ENCODE data around the gene MEGF6. TPM values are rescaled to one million over a fixed set of nuclear protein-coding genes. Genes with fewer than 3 reads are reported as not detected.
A peak's percentile ranks its signal among the peaks of the same experiment; 100 is the strongest.

The MEGF6 gene
- total RNA-seq, 2 donors from 2014 or later = 22.4 to 24.9 TPM

DNA sequence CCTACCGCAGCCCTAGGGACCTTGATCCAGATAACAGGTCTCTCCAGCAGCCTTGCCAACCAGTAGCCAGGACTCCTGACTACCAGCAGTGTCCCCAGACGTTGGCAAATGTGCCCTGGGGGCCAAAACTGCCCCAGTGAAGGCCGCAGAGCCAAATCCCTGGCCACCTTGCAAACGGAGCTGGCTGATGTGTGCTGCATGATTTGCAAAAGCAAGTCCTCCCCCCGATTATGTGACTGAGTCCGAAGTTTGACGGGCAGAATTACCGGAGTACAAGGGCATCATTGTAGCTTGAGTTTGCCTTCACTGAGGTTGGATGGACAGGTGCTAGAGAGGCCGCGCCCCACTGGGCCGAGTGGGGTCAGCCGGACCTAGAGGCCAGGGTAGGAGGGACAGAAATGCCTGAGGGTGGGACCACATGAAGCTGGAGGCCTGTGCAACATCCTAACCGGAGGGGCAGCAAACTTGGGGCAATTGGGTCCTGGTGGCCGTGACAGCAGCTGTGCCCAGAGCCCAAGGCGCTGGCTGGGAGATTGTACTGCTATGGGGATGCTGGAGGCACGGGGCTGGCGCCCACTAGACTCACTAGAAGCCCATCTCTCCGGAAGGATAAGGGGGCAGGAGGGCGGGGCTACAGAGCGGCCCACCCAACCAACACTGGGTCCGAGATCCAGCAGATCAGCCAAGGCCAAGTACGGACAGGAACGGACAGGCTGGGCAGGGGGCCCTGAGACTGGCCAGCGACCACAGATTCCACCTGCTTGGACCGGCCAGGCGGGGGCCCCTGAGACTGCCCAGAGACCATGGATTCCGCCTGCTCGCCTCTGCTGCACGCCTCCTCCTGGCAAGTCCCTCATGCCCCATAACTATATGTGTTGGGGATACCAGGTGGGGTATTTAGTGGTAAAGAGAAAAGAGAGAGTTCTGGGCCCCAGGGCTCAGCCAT, 154.1 kb downstream of the MEGF6 start:
- intact Hi-C loops (cut with DNase I) = no loop called here
- peak overlapping the region in 2 of 4 donors; percentile 16 to 30 for H3K27ac ChIP-seq

DNA sequence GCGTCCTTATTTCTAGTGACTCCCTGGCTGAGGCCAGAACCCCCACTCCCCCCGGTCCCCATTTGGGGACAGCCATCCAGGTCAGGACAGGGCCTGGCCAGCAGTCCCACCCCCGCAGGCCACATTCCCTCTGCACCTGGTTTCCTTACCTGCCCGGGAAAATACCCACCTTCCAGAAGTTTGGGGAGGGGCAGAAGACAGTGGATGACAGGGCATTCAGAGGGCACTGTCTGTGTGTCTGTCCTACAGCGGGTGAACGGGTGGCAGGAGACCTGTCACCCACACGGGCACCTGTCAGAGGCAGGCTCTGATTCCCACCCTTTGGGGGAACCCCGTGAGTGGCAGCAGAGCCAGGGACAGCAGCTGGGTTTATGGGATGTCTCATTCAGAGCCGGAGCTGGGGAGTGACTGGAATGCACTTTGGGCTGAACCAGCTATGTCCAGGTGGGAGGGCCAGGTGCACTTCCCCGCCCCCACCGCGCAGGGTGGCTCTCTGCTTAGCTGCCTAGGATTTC, 154.8 kb downstream of the MEGF6 start:
- TF ChIP-seq, protein P1, sequence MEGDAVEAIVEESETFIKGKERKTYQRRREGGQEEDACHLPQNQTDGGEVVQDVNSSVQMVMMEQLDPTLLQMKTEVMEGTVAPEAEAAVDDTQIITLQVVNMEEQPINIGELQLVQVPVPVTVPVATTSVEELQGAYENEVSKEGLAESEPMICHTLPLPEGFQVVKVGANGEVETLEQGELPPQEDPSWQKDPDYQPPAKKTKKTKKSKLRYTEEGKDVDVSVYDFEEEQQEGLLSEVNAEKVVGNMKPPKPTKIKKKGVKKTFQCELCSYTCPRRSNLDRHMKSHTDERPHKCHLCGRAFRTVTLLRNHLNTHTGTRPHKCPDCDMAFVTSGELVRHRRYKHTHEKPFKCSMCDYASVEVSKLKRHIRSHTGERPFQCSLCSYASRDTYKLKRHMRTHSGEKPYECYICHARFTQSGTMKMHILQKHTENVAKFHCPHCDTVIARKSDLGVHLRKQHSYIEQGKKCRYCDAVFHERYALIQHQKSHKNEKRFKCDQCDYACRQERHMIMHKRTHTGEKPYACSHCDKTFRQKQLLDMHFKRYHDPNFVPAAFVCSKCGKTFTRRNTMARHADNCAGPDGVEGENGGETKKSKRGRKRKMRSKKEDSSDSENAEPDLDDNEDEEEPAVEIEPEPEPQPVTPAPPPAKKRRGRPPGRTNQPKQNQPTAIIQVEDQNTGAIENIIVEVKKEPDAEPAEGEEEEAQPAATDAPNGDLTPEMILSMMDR (IDR thresholded peaks at IDR 0.05) = no peak
- TF ChIP-seq POLR2A (IDR thresholded peaks at IDR 0.05) = no peak
- 56 to 73% methylated on average over 3 to 12 of the region's 12 CpGs for WGBS, 2 donors
- ATAC-seq (no peak), DNase-seq (no peak)
- intact Hi-C loops (cut with DNase I) = no loop called here
- Histone ChIP-seq H3K36me3 (replicated peaks in 1 of 2; ENCODE audit: insufficient read depth in 1 of 2, low read depth in 2 of 2) (no peaks in the 10 kb centered on the region), H3K4me3 (no peak overlapping the region), H3K4me1 (peaks cover 58% of the 10 kb centered on the region), H3K9me3 (no peaks in the 10 kb centered on the region), H3K27me3 (no peaks in the 10 kb centered on the region), H3K27ac (peak overlapping the region in 1 of 4 donors; percentile 16)

More for the DNA sequence above, 154.1 kb downstream of the MEGF6 start:
- DNase-seq (no peak), ATAC-seq (no peak)
- peaks cover 60% of the 10 kb centered on the region for H3K4me1 ChIP-seq
- no peaks in the 10 kb centered on the region for H3K9me3 ChIP-seq
- H3K27me3 ChIP-seq = no peaks in the 10 kb centered on the region
- H3K36me3 ChIP-seq (replicated peaks in 1 of 2; ENCODE audit: insufficient read depth in 1 of 2, low read depth in 2 of 2) = no peaks in the 10 kb centered on the region
- TF ChIP-seq POLR2A (IDR thresholded peaks at IDR 0.05) = no peak
- TF ChIP-seq, protein P1 (IDR thresholded peaks at IDR 0.05) = no peak
- H3K4me3 ChIP-seq = no peak overlapping the region
- 77 to 85% methylated on average over 16 to 29 of the region's 29 CpGs for WGBS, 2 donors

DNA sequence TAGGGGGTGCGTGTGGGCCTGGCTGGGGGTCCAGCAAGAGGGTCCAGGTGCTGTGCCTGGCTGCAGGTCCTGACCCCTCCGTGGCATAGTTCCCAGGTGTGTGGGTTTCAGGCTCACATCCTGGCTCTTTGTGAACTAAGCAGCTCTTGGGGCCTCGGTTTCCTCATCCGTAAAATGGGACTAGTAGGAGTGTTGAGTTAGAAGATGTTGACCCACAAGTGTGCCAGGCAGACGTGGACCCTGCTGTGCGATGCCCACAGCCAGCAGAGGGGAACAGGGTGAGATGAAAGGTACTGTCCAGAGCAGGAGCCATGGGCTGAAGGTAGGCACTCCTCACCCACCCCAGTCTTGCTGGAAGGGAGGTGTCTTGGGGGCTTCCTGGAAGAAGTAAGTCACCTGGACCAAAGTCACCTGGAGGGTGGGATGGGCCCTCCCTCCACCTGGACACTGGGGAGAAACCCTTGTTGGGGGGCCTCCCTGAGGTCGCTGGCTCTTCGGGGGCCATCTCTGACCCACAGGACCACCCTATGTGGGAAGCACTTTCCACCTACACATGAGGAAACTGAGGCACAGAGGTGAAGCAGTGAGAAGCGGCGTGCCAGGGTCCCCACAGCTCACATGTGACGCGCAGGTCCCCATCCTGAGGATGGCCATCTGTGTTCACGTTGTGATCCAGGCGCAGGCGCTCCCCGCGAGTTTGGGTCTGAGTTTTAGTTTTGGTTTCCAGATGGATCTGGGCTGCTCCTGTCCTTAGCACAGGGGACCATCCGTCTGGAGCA, 155.4 kb downstream of the MEGF6 start:
- TF ChIP-seq, protein P1 (IDR thresholded peaks at IDR 0.05) = no peak
- no peak for TF ChIP-seq POLR2A (IDR thresholded peaks at IDR 0.05)
- ATAC-seq (no peak), DNase-seq (no peak)
- intact Hi-C loops (cut with DNase I) = no loop called here
- H3K27ac ChIP-seq = peak overlapping the region in 2 of 4 donors; percentile 74 to 82
- H3K27me3 ChIP-seq = no peaks in the 10 kb centered on the region
- no peak overlapping the region for H3K4me3 ChIP-seq
- peaks cover 52% of the 10 kb centered on the region for H3K4me1 ChIP-seq
- H3K36me3 ChIP-seq (replicated peaks in 1 of 2; ENCODE audit: insufficient read depth in 1 of 2, low read depth in 2 of 2) = no peaks in the 10 kb centered on the region
- no peaks in the 10 kb centered on the region for H3K9me3 ChIP-seq
- WGBS, 2 donors = 60 to 90% methylated on average over 1 to 18 of the region's 18 CpGs

DNA sequence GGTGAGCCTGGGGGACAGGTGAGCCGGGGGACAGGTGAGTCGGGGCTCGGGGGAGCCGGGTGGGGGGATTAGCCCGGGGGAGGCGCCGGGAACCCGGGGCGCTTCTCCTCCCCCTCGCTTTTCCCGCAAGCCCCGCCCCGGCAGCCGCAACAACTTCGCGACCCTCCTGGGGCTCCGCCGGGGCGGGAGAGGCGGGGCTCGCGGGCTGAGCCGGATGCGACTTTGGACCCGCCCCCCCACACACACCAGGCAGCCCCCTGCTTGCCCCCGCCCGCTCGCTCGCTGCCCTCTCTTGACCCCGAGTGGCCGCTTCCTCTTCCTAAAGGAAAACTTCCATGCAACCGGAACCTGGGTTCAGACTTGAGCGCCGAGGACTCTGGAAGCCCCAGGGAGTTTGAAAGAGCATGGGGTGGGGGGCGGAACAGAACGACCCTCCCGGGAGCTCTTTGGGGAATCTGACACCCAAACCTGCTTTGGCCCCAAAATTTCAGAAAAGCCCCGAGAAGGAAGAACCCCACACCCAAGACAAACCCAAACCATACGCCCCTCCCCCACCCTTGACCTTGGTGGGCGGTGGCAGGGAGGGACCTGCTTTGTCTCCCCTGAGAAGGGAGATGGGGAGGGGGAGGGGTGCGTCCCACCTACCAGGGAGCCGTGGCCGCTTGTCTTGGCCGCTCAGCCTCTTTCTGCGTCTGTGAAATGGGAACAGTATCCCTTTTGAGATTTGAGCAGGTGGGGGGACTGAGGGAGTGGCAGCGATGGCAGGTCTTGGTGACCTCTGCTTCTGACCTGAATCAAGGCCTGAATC, 156.3 kb downstream of the MEGF6 start:
- intact Hi-C loops (cut with DNase I) = loop anchor here (5.0 kb wide), 2 partner anchors 32 to 162 kb away; no protein-coding TSS in a partner anchor
- Histone ChIP-seq H3K27me3 (no peaks in the 10 kb centered on the region), H3K4me1 (peaks cover 43% of the 10 kb centered on the region), H3K9me3 (no peaks in the 10 kb centered on the region), H3K36me3 (replicated peaks in 1 of 2; ENCODE audit: insufficient read depth in 1 of 2, low read depth in 2 of 2) (no peaks in the 10 kb centered on the region), H3K4me3 (peak overlapping the region; percentile 56 to 58), H3K27ac (peak overlapping the region; percentile 65 to 85 (median 78))
- DNase-seq (peak; percentile 52 to 70 (median 56)), ATAC-seq (peak; percentile 32)
- 15 to 17% methylated on average over 19 to 26 of the region's 46 CpGs for WGBS, 2 donors
- TF ChIP-seq, protein P1 (IDR thresholded peaks at IDR 0.05) = no peak
- TF ChIP-seq POLR2A (IDR thresholded peaks at IDR 0.05) = peak in 1 of 3 donors; percentile 20

All from body of pancreas (tissue), 4 donors.